ENCODE measurements around the gene PDZD7.

DNA sequence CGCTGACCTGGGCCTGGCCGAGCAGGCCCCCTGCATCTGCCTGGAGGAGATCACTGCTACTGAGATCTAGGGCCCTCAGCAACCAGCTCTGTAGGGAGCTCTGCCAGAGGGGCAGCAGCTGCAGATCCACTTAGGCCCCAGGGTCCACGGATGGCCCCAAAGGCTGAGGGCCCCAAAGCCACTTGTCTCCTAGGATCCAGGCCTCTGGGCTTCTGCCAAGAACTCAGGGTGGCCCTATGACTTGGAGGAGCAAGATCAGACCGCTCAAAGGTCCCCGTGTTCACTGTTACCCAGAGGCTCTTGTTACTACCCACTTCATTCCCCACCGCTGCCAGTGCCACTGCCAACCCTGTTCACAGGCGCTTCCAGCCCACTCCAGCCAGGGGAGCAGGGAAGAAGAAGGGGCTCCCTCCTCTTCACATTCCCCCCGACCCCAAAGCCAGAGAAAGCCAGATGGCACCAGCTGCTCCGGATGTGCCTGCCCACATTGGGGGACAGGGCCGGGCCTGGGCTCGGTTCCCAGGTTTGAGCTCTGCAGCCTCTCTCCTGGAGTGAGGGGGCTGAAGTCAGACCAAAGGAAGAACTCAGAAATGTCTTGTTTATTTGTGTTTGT is 23.7 kb downstream of the PDZD7 start:
- TF ChIP-seq EZH2 (IDR thresholded peaks at IDR 0.05; ENCODE audit: borderline replicate concordance, low read depth, low read length, poor library complexity, severe bottlenecking): no peak
- no peak for TF ChIP-seq CTCF (conservative IDR thresholded peaks at IDR 0.05; ENCODE audit: low read depth, low read length)

Data from A673 (cell line).